ENCODE results near the gene SERPINI1.

Gene SERPINI1

DNA sequence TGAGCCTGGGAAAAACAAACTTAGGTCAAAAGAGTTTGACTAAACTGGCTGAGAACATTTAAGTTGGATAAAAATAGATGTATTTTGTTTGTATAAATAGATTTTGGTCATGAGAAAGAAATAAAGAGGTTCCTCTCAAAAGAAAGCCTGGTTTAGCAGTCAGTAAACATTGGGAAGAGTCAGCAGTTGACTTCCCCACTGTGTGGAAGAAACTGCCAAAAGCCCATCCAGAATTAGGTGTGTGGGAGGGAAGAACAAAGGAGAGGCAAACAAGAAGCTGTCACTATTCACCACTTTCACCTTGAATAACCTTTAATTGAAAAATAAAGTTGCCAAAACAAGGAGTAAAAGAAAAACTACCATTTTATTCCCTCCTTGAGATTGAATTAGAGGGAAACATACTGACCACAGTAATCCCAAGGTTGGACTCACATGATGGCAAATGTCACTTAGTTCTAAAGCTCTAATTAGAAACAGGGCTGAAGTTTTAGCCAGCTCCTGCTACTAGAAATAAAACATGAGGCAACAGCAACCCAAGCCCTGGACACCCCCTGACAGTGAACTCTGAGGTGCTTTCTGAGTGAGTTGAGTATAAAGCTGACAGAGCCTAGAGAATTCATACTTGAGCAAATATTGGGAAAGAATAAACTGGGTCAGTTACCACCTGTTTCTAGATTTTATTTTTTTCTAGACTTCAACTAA, 139.3 kb downstream of the SERPINI1 start:
- no peak for DNase-seq (ENCODE audit: low spot score)
- TF ChIP-seq, protein P1, sequence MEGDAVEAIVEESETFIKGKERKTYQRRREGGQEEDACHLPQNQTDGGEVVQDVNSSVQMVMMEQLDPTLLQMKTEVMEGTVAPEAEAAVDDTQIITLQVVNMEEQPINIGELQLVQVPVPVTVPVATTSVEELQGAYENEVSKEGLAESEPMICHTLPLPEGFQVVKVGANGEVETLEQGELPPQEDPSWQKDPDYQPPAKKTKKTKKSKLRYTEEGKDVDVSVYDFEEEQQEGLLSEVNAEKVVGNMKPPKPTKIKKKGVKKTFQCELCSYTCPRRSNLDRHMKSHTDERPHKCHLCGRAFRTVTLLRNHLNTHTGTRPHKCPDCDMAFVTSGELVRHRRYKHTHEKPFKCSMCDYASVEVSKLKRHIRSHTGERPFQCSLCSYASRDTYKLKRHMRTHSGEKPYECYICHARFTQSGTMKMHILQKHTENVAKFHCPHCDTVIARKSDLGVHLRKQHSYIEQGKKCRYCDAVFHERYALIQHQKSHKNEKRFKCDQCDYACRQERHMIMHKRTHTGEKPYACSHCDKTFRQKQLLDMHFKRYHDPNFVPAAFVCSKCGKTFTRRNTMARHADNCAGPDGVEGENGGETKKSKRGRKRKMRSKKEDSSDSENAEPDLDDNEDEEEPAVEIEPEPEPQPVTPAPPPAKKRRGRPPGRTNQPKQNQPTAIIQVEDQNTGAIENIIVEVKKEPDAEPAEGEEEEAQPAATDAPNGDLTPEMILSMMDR (conservative IDR thresholded peaks at IDR 0.05; ENCODE audit: low read depth) = no peak
- CTCF ChIA-PET = no interaction called here
- POLR2A ChIA-PET (ENCODE audit: low non-redundant PET) = no interaction called here
- H3K27ac ChIP-seq = no peak overlapping the region
